ENCODE data around the gene EPB41L4B. TPM values are rescaled to one million over a fixed set of nuclear protein-coding genes. Genes with fewer than 3 reads are reported as not detected.

Gene EPB41L4B
- total and polyA plus RNA-seq, 2 of the 4 experiments (the other 2 are of a cell fraction) = 0.36 to 0.54 TPM

DNA sequence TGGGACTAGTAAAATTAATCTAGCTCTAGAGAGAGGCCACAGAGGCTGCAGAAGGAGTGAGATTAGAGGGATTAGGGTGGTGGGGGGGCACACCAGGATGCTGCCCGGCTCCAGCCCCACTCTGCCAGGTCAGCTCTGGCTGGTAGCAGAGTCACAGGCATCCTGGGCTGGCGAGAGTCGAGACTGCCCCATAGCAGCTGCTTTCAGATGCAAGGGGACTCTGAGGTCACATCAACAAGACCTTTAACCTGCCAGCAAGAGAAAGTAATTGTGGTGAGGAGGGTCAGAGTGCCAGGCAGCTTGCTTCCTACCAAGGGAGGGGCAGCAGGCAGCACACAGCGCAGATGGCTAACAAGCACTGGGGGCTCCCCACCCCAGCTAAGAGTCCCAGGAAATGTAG, 7.5 kb downstream of the EPB41L4B start:
- dilution Hi-C loops (cut with HindIII; ENCODE audit: low sequenced_read_pairs, unreplicated experiment) (no loop called here), intact Hi-C loops (cut with micrococcal nuclease) (no loop called here), in situ Hi-C loops (cut with MboI; ENCODE audit: low sequenced_read_pairs) (loop anchor here (25.0 kb wide), 2 partner anchors 126 to 251 kb away; no protein-coding TSS in a partner anchor)
- Histone ChIP-seq H3K27ac (ENCODE audit: insufficient read depth, low read length) (no peak overlapping the region), H3K4me3 (ENCODE audit: insufficient read depth, low read depth, low read length) (no peak overlapping the region), H2AK9ac (replicated peaks; ENCODE audit: low read depth, low read length, poor library complexity) (no peak overlapping the region), H2BK120ac (ENCODE audit: low read depth, low read length) (no peak overlapping the region), H3K4ac (ENCODE audit: low read depth, low read length) (no peak overlapping the region), H4K20me1 (ENCODE audit: insufficient read depth, low read length) (no peaks in the 10 kb centered on the region), H3K23ac (ENCODE audit: low read depth, low read length) (no peak overlapping the region), H3K9me3 (ENCODE audit: control insufficient read depth, insufficient read depth, low read length) (no peaks in the 10 kb centered on the region), H3K4me2 (ENCODE audit: low read depth, low read length) (no peak overlapping the region), H3K9me1 (ENCODE audit: insufficient read depth, low read length) (no peaks in the 10 kb centered on the region; the same call in 1 of the 2 replicates), H3K9ac (ENCODE audit: low read depth, low read length) (no peak overlapping the region), H4K5ac (ENCODE audit: low read depth, low read length) (no peak overlapping the region), H2BK5ac (ENCODE audit: low read depth, low read length, poor library complexity, severe bottlenecking) (no peak overlapping the region), H4K8ac (ENCODE audit: low read depth in 2 of 2, low read length in 2 of 2) (no peak overlapping the region), H3K27me3 (ENCODE audit: control insufficient read depth, insufficient read depth, low read length) (peaks cover 43% of the 10 kb centered on the region), H3K14ac (replicated peaks; ENCODE audit: low read depth, low read length) (no peak overlapping the region), H2BK15ac (ENCODE audit: low read depth, low read length) (no peak overlapping the region), H2AFZ (replicated peaks; ENCODE audit: low read length, poor library complexity) (no peak overlapping the region), H3K56ac (ENCODE audit: extremely low read depth, insufficient read depth, low read length) (no peak overlapping the region), H2BK20ac (ENCODE audit: low read depth, low read length) (no peak overlapping the region), H3K79me1 (ENCODE audit: low read depth in 1 of 2, low read length in 2 of 2) (no peaks in the 10 kb centered on the region), H3K18ac (ENCODE audit: low read depth, low read length) (no peak overlapping the region), H4K91ac (ENCODE audit: insufficient read depth, low read depth, low read length) (no peak overlapping the region), H2AK5ac (ENCODE audit: low read depth, low read length) (no peak overlapping the region), H3K4me1 (ENCODE audit: control insufficient read depth, insufficient read depth, low read length) (peaks cover 2% of the 10 kb centered on the region), H3K36me3 (ENCODE audit: control insufficient read depth, insufficient read depth, low read length) (no peaks in the 10 kb centered on the region)
- TF ChIP-seq RAD21 (IDR thresholded peaks at IDR 0.05; ENCODE audit: low read length) (no peak), MXI1 (IDR thresholded peaks at IDR 0.05; ENCODE audit: borderline replicate concordance, low read depth, low read length) (no peak), MAFK (IDR thresholded peaks at IDR 0.05; ENCODE audit: low read depth, low read length) (no peak), FOS (IDR thresholded peaks at IDR 0.05; ENCODE audit: low read depth, low read length) (no peak), NFE2L2 (IDR thresholded peaks at IDR 0.05; ENCODE audit: low read depth, low read length) (no peak), RFX5 (IDR thresholded peaks at IDR 0.05; ENCODE audit: low read depth, low read length) (no peak), RCOR1 (IDR thresholded peaks at IDR 0.05; ENCODE audit: insufficient replicate concordance, low read length) (no peak), SMC3 (IDR thresholded peaks at IDR 0.05; ENCODE audit: low read depth, low read length) (no peak), CHD1 (IDR thresholded peaks at IDR 0.05; ENCODE audit: low read depth, low read length) (no peak), MAZ (IDR thresholded peaks at IDR 0.05; ENCODE audit: borderline replicate concordance, low read depth, low read length) (no peak), BHLHE40 (IDR thresholded peaks at IDR 0.05; ENCODE audit: low read depth, low read length) (no peak), CEBPB (IDR thresholded peaks at IDR 0.05; ENCODE audit: low read depth, low read length) (no peak), POLR2A (IDR thresholded peaks at IDR 0.05; ENCODE audit: low read depth, low read length) (no peak)
- TF ChIP-seq, protein P1, sequence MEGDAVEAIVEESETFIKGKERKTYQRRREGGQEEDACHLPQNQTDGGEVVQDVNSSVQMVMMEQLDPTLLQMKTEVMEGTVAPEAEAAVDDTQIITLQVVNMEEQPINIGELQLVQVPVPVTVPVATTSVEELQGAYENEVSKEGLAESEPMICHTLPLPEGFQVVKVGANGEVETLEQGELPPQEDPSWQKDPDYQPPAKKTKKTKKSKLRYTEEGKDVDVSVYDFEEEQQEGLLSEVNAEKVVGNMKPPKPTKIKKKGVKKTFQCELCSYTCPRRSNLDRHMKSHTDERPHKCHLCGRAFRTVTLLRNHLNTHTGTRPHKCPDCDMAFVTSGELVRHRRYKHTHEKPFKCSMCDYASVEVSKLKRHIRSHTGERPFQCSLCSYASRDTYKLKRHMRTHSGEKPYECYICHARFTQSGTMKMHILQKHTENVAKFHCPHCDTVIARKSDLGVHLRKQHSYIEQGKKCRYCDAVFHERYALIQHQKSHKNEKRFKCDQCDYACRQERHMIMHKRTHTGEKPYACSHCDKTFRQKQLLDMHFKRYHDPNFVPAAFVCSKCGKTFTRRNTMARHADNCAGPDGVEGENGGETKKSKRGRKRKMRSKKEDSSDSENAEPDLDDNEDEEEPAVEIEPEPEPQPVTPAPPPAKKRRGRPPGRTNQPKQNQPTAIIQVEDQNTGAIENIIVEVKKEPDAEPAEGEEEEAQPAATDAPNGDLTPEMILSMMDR (conservative IDR thresholded peaks at IDR 0.05; ENCODE audit: low read depth, low read length) = no peak
- TF ChIP-seq, protein P2, sequence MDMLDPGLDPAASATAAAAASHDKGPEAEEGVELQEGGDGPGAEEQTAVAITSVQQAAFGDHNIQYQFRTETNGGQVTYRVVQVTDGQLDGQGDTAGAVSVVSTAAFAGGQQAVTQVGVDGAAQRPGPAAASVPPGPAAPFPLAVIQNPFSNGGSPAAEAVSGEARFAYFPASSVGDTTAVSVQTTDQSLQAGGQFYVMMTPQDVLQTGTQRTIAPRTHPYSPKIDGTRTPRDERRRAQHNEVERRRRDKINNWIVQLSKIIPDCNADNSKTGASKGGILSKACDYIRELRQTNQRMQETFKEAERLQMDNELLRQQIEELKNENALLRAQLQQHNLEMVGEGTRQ (IDR thresholded peaks at IDR 0.05; ENCODE audit: low read depth, low read length) = no peak
- TF ChIP-seq, protein P3, sequence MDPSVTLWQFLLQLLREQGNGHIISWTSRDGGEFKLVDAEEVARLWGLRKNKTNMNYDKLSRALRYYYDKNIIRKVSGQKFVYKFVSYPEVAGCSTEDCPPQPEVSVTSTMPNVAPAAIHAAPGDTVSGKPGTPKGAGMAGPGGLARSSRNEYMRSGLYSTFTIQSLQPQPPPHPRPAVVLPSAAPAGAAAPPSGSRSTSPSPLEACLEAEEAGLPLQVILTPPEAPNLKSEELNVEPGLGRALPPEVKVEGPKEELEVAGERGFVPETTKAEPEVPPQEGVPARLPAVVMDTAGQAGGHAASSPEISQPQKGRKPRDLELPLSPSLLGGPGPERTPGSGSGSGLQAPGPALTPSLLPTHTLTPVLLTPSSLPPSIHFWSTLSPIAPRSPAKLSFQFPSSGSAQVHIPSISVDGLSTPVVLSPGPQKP (IDR thresholded peaks at IDR 0.05; ENCODE audit: borderline replicate concordance, low read depth, low read length) = no peak
- ChIA-PET CTCF (no interaction called here), POLR2A (ENCODE audit: unreplicated experiment) (no interaction called here)
- no TSS peak for BruUV-seq (replicated peaks)
- ATAC-seq (ENCODE audit: low read depth) = no peak
- WGBS, 2 experiments (ENCODE audit: extremely low coverage in 2 of 2, insufficient read length in 1 of 2) = 53% methylated on average over 2 of the region's 4 CpGs; no CpG with 5 or more reads in 1 of the 2 experiments
- no peak for DNase-seq

All from IMR-90 (cell line).